Measurements from ENCODE around the gene CACNG5.

Gene CACNG5, protein sequence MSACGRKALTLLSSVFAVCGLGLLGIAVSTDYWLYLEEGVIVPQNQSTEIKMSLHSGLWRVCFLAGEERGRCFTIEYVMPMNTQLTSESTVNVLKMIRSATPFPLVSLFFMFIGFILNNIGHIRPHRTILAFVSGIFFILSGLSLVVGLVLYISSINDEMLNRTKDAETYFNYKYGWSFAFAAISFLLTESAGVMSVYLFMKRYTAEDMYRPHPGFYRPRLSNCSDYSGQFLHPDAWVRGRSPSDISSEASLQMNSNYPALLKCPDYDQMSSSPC

DNA sequence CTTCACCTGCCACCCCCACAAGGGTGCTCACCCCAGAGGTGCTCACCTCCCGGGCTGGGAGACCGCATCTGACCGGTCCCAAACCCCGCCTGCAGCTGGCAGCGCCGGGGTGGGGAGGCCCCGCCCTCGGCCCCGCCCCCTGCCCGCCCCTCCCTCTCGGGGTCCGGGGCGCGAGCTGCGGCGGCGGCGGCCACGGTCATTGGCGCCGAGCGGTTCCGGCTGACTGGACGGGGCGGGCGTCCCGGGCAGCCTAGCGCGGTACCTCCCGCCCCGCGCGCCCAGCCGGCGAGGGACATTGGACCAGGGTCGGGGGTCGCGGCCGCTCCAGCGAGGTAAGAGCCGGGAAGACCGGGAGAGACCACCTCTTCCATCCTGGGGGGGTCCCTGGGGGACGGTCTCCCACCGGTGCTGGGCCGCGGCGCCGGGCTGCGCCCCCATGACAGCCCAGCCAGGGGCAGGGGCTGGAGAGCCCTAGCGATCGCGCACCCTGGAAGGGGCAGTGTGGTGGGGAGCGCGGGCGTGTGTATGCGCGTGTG is at the start of gene CACNG5:
TSS of gene CACNG5 (plus strand) at position 199 of the 536 bp plus-strand sequence. CDS start 42,216 bp downstream, outside the sequence.
- peak; percentile 60 for DNase-seq

DNA sequence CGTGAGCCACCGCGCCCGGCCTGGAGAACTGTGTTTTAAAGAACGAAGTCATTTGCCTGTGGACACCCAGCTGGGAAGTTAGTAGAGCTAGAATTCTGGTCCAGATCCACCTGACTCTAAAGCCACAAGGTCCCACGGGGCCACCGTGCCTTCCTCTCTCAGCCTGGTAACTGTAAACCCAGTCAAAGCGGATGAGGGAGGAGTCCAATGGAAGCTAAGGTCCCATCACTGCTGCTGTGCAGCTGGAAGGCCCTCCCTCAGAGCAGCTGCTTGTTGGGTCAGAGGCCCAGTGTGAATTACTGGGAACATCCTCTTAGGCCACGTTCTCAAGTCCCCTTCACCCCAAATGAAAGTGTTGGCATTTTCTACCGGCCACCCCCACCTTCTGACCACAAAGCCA is 48.8 kb upstream of the CACNG5 start:
- no peak for DNase-seq

DNA sequence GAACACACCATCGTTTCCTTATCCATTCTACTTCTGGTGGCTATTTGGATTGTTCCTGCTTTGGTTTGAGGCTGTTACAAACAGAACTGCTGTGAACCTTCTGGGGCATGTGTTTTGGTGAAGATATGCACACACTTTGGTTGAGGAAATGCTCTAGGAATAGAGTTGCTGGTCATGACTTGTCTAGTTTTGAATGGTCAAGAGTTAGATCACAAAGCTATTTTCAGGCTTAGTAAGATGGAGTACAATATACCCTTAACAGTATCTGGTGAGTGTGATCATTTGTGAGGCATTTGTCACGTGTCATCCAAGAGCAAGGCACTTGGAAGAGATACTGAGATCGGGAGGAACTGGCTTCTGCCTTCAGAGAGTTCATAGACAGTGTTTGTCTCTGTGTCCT is 47.0 kb upstream of the CACNG5 start:
- DNase-seq: no peak

DNA sequence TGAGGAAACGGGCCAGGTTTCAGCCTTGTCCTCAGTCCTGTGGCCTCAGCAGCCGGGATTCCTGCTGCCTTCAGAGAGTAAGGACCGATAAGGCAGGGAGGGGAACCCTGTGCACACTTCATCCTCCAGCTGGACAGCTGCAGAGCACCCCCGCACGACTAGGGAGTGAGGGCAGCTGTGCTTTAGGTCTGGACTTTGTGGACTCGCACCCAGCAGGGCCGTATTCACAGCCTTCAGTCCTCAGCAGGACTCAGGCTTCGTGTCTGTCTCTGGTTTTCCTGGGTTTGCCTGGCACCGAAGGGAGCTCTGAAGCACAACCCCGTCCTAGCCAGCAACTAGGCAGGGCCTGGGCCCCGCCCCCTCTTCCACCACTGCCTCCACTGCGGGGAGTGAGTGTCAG is 45.8 kb upstream of the CACNG5 start:
- no peak for DNase-seq

DNA sequence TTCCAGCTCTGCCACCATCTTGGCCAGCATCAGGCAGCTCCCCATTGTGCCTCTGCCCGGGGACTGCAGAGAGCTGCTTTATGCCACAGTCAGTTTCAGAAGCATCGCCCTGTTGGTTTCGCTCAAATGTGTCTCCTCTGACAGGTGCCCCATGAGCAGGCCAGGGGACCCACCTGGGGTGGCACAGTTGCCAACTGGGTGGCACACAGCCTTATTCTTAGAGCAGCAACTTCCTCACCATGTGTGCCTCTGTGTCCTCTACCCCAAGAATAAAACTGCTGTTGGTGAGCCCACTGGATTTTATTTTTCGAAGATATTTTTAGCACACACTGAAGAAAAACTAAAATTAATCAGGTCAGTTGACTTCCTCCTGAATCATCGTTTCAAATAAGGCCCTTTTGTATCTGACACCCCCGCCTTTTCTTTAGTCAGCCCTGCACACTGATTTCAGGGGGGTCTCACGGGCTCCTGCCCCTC is 44.9 kb upstream of the CACNG5 start:
- no peak for DNase-seq

DNA sequence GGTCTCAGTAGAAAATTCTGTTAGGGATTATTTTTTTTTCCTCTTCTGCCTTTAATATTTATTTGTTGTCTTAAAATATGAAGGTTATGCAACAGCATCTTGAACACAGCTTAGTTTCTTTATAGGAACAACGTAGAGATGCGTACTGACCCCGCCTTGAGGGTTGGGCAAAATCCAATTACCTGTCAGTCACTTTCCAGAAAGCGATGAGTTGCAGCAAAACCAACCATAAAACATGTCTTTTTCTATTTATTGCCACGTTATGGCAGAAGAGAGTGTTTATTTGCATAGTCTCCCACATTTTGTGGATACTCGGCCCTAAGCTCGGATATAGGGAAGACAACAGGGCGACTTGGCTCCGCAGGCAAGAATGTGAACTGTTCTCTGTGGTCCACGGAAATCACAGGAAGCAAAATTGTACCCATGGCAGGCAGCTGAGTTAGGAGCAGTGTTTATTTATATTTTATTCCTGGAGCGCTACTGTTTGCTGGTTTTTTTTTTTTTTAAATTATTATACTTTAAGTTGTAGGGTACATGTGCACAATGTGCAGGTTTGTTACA is 44.3 kb upstream of the CACNG5 start:
- DNase-seq: no peak

DNA sequence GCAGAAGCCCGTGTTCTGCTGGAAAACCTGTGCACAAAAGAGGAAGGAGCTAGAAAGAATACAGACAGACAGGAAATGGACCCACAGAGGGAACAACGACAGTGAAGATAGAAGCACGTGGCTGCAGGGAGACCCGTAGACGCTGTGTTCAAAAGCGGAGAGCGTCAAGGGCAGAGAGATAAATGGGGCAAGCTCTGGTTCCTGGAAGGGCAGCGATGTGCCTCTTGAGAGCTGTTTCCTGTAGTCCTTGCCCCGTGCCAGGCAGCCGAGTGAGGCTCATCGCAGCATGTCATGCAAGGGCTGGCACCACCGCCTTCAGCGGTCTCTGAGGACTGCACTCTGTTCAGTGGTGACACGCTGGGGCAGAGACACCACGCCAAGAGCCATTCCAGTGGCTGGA is 43.6 kb upstream of the CACNG5 start:
- DNase-seq: no peak

DNA sequence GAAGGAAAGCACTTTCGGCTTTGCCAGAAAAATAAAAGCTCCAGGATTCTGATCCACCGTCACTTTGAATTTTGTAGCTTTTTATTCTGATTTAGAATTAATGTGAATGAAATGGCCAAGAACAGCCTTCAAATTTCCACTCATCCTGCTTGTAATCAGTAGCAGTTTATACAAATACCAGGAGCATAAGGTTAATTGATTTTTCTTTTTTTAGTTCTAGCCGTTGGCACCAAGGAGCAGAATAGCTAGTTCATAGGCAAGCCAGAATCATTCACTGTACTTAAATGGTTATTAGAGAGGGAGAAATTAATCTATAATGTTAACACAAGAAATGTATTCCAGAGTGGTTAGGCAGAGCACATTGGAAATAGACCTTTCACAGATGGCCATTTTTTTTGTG is 41.1 kb upstream of the CACNG5 start:
- no peak for DNase-seq

DNA sequence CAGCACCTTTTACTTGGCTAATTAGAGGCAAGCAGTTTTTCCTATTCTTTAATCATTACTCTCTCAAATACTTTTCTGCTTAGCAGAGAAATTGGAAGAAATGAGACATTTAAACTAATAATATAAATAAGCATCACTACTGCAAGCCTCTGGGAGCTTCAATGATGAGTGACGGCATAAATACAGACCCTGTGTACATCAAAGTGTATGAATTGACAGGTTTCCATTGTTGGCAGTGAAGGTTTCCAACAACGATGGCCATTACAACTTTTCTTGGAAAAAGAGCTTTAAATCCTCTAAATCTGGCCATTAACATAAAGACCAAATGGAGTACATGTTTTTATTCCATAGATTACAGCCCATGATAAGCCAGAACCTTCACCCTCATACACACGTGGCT is 39.4 kb upstream of the CACNG5 start:
- DNase-seq: no peak

DNA sequence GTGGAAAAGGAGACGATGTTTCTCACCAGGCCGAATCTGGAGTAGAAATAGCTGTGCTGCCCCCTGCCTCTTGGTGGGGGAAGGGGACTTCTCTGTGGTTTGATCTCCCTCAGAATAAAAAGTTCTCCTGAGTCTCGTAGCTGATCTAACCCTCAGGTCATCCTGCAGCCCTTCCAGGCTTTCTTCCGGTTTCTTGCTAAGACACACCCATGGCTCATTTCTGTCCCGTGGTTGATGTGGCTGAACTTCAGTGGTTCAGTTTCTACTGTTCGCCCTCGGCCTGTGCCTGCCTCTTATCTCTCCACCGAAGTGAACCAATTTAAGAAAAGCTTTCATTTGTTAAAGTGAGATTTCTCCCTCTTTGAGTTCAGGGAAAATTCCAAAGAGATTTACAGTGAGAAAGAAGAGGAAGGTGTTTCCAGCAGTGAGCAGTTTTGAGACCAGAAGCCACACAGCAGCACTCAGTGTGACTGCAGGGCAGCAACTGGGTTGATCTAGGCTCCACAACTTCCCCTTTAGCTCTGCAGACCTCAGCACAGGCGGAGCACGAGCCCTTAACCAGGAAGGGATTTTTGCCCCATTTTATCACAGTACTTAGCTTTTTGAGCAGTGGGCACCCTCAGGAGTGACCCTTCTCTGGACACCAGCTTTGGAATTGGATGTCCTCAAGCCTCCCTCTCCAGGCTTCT is 34.9 kb upstream of the CACNG5 start:
- no peak for DNase-seq

DNA sequence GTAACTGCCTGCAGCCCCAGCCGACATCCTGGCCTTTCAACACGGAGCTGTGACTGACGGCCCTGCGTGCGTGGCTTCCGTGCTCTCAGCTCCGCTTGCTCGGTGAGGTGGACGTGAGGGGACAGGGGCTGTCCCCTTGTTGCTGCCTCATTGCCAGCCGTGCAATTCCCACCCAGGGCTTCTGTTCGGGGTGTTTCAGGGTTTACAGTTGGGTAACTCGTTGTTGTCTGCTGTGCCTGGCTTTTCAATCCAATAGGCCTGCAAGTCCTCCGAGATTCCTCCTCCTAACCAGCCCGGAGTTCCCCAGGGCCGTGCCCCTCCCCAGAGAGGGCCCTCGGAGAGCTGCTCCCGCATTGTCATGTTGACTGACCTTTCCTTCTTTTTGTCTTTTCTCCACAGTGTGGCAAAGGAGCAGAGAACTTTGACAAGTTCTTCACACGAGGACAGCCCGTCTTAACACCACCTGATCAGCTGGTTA is 31.4 kb upstream of the CACNG5 start:
- DNase-seq: no peak

DNA sequence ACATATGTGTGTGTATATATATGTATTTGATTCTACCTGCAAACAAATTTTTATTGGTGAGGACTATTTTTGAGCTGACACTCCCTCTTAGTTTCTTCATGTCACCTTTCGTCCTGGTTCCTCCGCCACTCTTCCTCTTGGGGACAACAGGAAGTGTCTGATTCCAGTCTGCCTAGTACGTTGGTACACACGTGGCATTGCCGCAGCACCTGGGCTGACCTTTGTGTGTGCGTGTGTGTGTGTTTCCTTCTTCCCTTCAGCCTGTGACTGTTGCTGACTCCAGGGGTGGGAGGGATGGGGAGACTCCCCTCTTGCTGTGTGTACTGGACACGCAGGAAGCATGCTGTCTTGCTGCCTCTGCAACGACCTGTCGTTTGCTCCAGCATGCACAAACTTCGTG is 29.4 kb upstream of the CACNG5 start:
- DNase-seq: no peak

DNA sequence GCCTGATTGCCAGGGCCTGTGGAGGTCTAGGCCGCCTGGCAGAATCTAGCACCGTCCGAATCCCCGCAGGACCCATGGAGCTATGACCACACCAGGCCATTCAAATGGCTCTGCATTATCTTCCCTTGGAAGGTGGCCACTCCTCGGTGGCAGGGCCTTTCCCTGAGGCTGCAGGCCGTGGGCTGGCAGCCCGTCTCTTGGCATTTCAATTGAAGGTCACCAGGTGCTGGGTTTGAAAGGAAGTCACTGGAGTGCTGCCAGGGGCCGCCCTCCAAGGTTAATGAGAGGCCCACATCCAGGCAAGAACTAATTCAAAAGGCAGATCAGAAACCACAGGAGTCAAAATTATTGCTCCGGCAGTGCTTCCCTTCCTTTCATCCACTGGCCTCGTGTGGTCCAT is 27.7 kb upstream of the CACNG5 start:
- no peak for DNase-seq

DNA sequence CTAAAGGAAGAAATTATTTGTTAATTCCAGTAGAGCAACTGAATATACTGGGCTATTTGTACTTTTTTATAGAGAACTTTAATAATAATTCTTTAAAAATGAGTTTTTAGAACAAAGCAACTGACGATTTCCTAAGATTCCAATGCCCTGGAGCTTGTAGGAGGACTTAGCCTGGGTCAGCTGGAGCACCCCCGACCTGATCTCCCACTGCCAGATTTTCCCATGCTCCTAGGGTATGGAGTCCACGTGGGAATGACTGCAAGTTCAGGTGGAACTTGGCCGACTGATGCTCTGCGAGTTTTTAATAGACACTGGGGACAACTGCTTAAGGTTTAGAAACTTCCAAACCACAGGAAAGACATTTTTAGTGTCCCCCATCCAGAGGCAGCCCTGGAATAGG is 25.5 kb upstream of the CACNG5 start:
- DNase-seq: no peak

DNA sequence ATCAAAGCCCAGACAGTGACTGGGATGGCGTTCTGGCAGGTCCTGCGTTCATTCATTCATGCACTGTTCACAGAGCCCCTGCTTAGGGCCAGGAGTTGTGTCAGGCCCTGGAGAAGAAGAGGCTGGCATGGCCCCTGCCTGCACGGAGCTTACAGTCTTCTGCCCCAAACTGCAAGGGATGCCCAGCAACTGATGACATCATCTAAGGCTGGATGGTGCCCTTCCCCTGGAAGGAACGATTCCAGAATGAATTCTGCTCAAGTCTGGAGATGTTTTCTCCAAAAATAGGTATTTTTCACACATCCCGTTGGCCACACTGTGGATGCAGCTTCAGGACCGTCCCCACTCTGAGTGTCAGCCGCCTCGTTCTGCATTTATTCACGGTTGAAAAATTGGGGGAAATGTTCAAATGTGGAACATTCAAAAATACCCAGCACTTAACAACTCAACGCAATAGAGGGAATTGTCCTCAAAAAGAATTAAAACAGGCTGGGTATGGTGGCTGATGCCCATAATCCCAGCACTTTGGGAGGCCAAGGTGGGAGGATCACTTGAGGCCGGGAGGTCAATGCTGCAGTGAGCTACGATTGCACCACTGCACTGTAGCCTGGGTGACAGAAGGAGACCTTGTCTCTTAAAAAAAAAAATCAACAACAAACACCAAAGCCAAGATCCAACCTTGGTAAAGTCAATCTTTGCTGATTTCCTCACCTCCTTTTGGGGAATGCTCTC is 23.8 kb upstream of the CACNG5 start:
- no peak for DNase-seq

DNA sequence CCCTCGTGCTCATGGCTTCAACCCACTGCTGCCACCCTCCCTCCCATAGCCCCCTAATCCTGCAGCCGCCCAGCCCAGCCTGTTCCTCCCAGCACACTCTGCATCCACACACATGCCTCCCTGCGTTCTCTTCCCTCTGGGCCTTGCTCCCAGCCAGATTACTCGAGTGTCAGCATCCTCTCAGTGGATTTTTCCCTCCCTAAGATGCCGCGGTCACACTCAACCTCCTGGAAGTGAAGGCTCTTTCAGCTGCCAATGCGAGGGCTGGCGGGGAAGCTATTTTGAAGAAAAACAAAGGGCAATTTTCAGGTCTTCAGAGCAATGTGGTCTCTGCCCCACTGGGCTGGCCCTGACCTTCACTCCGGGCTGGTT is 23.2 kb upstream of the CACNG5 start:
- no peak for DNase-seq

DNA sequence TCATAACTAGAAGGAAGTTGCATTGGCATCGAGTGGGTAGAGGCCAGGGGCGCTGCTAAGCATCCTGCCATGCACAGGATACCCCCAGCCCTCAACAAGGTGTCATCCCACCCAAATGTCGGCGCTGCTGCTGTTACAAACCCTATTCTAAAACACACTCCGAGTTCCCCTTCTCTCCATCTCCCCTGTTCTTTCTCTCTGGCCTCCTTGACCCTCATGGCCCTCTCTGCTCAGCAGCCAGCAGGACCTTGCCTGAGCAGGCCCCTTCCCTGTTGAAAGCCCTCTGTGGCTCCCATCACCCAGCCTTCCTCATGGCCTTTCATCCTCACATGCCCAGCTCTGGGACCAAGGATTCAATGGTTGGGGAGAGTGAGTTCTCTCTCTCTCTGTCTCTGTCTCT is 22.3 kb upstream of the CACNG5 start:
- no peak for DNase-seq

DNA sequence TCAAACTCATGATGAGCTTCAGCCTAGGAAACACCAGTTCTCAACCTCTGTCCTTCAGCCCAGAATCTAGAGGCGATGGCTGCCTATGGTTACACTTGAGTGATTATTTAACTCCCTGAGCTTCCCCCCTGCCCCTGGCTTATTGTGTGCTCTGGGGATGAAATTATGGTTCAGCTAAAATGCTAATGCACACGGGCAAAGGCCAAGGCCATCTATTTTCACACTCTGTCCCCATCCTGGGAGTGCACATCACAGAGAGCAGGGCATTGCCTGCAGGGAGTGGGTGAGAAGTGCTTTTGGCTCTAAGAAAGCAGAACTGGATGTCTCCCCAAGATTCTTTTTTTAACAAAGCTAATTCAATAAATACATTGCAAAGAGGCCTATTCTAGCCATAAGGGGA is 21.6 kb upstream of the CACNG5 start:
- DNase-seq: no peak

DNA sequence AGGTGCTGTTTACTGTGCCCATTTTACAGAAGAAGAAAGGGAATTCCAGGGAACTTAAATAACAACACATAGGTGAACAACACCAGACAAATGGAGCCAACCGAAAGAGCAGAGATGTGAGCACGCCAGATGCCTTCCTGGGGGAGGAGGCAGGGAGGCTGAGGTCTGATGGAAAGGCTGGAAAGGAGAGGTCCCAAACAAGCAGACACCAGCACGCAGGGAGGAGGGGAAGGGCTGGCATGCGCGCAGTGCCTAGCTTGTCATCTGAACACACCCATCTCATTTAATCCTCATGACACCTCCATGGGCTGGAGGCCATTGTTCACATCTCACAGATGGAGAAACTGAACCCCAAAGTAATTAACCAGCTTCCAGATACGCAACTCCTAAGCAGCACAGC is 20.9 kb upstream of the CACNG5 start:
- DNase-seq: no peak

DNA sequence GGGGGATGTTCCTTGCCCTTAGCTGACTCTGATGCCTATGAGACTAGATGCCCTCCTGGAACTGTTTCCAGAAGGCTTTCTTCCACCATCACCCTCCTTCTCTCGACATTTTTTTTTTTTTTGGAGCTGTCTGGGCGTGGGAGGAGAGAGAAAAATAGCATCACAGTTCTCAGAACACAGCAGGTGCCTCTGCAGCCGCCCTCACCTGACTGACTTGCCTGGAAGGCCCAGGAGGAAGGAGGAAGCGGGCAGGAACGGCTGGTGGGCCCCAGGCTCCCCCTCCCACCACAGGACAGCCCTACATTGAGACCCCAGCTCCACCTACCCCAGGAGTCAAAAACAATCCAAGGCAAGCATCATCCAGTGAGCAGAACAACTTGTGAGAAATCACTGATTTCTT is 20.3 kb upstream of the CACNG5 start:
- no peak for DNase-seq

DNA sequence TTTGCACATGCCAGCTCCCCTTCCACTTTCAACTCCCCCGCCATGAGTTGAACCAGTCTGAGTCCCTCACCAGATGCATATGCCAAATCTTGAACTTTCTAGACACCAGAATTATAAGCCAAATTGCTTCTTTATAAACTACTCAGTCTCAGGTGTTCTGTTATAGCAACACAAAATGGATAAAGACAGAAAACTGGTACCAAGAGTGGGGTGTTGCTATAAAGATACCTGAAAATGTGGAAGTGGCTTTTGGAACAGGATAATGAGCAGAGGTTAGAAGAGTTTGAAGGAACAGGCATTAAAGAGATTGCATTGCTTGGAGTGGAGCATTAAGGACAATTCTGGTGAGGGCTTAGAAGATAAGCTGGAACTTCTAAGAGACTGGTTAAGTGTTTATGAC is 17.2 kb upstream of the CACNG5 start:
- DNase-seq: no peak

DNA sequence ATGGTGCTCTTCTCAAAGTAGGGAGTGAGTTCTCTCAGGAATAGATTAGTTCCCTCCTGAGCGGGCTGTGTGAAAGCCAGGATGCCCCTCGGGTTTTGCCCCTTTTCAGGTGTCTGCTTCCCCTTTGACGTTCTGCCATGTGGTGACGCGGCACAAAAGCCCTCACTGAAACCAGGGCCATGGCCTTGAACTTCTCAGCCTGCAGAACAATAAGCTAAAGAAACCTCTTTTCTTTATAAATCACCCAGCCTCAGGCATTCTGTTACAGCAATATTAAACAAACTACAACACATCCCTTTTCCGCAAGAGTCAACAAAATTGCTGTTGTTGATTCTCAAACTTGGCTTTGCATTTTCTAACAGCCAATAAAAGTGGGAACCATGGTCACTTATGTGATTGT is 15.5 kb upstream of the CACNG5 start:
- DNase-seq: no peak

DNA sequence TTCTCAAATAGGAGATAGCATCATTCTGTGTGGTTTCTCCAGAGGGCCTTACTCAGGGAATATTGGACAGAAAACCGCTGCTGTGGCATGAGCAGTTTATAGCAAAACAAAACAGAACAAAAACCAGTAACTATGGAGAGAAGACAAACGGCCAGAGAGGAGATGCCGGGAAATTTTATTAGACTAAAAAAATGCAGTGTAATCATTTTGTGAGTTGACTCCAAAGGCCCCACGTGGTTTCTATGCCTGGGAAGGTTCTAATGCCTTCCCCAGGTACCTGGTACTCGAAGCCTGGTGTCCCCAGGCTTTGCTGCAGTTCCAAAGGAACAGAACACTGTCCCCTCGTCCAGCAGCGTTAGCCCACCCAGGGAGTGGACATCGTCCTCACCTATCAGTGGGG is 12.9 kb upstream of the CACNG5 start:
- no peak for DNase-seq
